Skeletal muscle tissue (tissue), 4 donors: ENCODE data around the gene PSMC4. TPM values are rescaled to one million over a fixed set of nuclear protein-coding genes. Genes with fewer than 3 reads are reported as not detected.
A peak's percentile ranks its signal among the peaks of the same experiment; 100 is the strongest.

Experiments
- H3K27ac ChIP-seq: one replicate; pipeline ENCODE4 v1.7.0; 2013; ENCODE audit warnings: mild to moderate bottlenecking, low read depth, low read length, inconsistent platforms
- H3K27me3 ChIP-seq, 3 donors: one replicate each; pipeline ENCODE4 v1.7.0; 2013; ENCODE audit warnings: low read length in 3 of 3; ENCODE audit not compliant: control insufficient read depth in 3 of 3, insufficient read depth in 3 of 3
- H3K36me3 ChIP-seq, 3 donors: one replicate each; pipeline ENCODE4 v1.7.0; 2013; ENCODE audit warnings: low read length in 3 of 3; ENCODE audit not compliant: control insufficient read depth in 3 of 3, insufficient read depth in 3 of 3
- H3K4me1 ChIP-seq, 3 donors: one replicate each; pipeline ENCODE4 v1.7.0; 2013; ENCODE audit warnings: low read length in 3 of 3, mild to moderate bottlenecking in 3 of 3; ENCODE audit not compliant: control insufficient read depth in 3 of 3, insufficient read depth in 3 of 3
- H3K4me3 ChIP-seq, 3 donors: one replicate each; pipeline ENCODE4 v1.7.0; 2013; ENCODE audit warnings: low read length in 3 of 3
- H3K9ac ChIP-seq, 3 donors: one replicate each; pipeline ENCODE4 v1.7.0; 2013; ENCODE audit warnings: low read length in 3 of 3, mild to moderate bottlenecking in 3 of 3, moderate library complexity in 2 of 3, low read depth in 1 of 3
- H3K9me3 ChIP-seq, 3 donors: one replicate each; pipeline ENCODE4 v1.7.0; 2013; ENCODE audit warnings: low read length in 3 of 3; ENCODE audit not compliant: control insufficient read depth in 3 of 3
- total RNA-seq: library from RNA; depleted of rRNA; stranded (reverse); fragments of >200 nt; gene quantifications from one replicate; pipeline ENCODE4 v1.2.3, GENCODE V29; 2014
- donor health status: Osteomylitis.

PSMC4 gene
- total RNA-seq, 1 donor from 2014 or later = 37.6 TPM

DNA sequence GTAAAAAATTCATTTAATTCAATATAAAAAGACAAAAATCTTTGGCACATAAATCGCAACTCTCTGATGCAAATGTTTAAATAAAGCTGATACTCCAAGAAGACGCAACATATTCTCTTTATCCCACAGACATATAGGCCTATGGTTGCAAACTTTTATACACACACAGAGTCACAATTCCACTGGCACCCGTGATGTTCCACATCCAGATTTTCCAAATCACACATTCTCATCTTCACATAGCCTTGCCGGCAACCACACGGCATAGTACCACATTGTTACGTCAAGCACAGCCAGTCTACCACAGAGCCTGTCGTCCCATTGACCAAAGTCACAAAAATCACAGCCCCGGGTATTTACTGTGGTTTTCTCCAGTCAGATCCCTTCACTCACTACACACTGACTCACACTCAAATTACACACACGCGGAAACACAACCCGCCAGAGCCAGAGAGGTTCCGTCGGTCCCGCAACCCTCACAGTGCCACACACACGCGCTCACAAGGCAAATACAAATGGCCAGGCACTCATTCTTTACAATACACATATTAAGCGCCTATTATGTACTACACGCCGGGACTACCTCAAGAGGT lies 25.3 kb downstream of the PSMC4 start:
- Histone ChIP-seq H3K4me1 (peaks cover 9 to 19% (median 16%) of the 10 kb centered on the region in 3 donors), H3K4me3 (peak overlapping the region; percentile 81 to 97 (median 92)), H3K27me3 (no peaks in the 10 kb centered on the region), H3K27ac (peak overlapping the region; percentile 78), H3K9ac (peak overlapping the region; percentile 91 to 98 (median 98)), H3K9me3 (no peaks in the 10 kb centered on the region), H3K36me3 (peaks cover 0 to 11% (median 2%) of the 10 kb centered on the region in 3 donors)

DNA sequence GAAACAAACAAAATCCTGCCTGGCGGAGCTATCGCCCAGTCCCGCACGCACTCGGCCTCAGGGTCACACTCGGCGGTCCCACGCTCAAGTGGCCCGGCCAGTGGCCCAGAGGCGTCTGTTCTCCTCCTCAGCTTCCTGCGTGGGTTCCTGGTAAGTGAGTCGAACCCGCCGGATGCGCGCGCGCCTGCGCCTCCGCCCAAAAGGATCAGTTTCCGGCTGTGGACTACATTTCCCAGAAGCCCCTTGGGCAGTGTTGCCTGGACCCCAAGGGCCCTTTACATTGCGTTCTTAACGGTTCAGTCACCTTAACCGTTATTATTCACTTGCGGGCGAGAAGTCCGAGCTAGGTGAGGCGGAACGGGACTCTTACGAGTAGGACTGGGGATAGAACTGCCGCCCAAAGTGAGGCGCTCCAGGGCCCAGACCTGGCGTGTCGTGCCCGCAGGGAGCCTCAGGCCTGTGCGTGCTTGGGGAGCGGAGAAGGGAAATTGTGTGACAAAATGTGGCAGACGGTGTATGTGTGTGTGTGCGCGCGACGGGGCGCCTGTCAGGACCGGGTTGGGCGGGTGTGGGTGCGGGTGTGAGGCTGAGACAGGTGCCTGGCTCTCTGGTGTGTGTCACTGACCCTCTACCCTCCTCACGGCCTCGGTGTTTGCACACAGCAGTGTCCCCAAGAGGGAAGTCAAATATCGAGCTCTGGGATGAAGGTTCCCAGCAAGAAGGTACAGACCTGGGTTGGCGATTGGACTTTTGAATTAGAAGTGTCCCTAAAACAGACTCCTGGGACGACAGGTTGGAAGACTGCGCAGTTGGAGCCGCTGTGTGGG lies 26.1 kb downstream of the PSMC4 start, which contains the start of gene ZNF546:
Gene ZNF546, plus strand, starts transcription at position 250 of the 827 bp plus-strand sequence. CDS start 1,267 bp downstream, outside the sequence.
- peaks cover 9 to 19% (median 16%) of the 10 kb centered on the region in 3 donors for H3K4me1 ChIP-seq
- peak within 1 kb of the TSS; percentile 78 for H3K27ac ChIP-seq
- H3K9ac ChIP-seq = peak within 1 kb of the TSS; percentile 91 to 98 (median 98)
- no peaks in the 10 kb centered on the region for H3K9me3 ChIP-seq
- H3K27me3 ChIP-seq = no peaks in the 10 kb centered on the region
- peak within 1 kb of the TSS; percentile 81 to 97 (median 92) for H3K4me3 ChIP-seq
- peaks cover 0 to 8% (median 2%) of the 10 kb centered on the region in 3 donors for H3K36me3 ChIP-seq

DNA sequence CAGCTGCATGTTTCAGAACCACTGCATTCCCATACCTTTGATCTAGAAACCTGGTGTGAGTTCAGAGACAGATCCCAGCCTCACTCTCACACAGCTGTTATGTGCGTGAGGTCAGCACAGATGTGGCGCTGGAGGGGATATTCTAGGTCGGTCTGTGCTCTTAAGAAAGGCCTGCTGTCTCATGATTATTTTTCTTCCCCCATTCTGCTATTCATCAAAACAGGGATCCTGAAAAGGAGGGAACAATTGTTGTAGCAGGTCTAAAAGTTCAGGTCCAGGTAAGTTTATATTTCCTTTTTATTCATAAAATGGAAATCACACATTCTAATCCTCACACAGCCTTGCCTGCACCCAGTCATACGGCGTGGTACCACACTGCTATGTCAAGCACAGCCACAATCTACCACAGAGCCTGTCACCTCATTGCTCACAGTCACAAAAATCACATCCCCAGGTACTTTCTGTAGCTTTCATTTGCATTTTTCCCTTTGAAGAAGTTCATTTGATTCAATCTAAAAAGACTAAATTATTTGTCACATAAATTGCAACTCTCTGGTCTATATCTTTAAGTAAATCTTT lies 26.8 kb downstream of the PSMC4 start:
- H3K9me3 ChIP-seq = no peaks in the 10 kb centered on the region
- H3K4me1 ChIP-seq = peaks cover 9 to 19% (median 16%) of the 10 kb centered on the region in 3 donors
- peak overlapping the region; percentile 91 to 98 (median 98) for H3K9ac ChIP-seq
- peaks cover 0 to 8% (median 2%) of the 10 kb centered on the region in 3 donors for H3K36me3 ChIP-seq
- peak overlapping the region; percentile 78 for H3K27ac ChIP-seq
- H3K27me3 ChIP-seq = no peaks in the 10 kb centered on the region
- H3K4me3 ChIP-seq = peak overlapping the region; percentile 81 to 97 (median 92)

DNA sequence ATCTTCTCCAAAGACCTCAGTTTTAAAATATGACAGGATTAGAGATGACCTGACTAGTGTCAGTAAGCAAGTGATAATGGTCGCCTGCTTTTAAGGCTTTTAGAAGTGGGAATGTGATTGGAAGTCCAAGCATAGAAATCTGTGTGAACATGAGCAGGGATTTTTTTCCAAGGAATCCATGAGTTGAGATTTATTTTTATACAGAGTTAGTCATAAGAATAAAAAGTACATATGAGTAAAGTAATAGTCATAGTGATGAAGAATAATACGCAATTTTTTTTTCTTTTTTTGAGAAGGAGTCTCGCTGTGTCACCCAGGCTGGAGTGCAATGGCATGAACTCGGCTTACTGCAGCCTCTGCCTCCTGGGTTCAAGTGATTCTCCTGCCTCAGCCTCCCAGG lies 27.5 kb downstream of the PSMC4 start:
- Histone ChIP-seq H3K9ac (no peak overlapping the region), H3K9me3 (no peaks in the 10 kb centered on the region), H3K36me3 (peaks cover 0 to 8% (median 2%) of the 10 kb centered on the region in 3 donors), H3K27ac (no peak overlapping the region), H3K27me3 (no peaks in the 10 kb centered on the region), H3K4me3 (no peak overlapping the region), H3K4me1 (peaks cover 9 to 19% (median 16%) of the 10 kb centered on the region in 3 donors)

DNA sequence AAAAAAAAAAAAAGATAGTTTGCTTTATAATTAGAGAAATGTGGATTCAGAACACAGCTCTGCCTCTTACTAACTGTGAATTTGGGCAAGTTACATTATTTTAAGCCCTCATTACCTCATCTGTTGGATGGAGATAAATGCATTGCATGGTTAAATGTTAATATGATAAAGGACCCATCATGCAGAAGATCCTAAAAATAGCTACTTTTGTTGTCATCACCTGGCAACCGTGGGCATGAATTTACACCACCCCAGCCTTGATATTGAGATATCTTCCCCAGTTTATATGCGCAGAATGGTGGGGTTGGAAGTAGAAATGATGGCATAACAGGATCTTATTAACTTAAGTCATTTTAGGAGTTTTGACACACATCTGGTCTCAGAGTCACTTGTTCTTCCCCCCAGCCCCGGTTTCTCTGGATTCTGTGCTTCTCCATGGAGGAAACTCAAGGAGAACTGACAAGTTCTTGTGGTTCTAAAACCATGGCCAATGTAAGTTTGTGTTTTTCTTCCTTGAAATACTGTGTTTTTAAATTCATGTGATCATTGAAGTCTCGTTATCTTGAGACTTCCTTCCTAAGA lies 34.8 kb downstream of the PSMC4 start:
- H3K9me3 ChIP-seq = no peaks in the 10 kb centered on the region
- no peaks in the 10 kb centered on the region for H3K27me3 ChIP-seq
- H3K4me1 ChIP-seq = peaks cover 0 to 3% (median 0%) of the 10 kb centered on the region in 3 donors
- H3K36me3 ChIP-seq = peaks cover 23 to 45% (median 39%) of the 10 kb centered on the region in 3 donors
- H3K27ac ChIP-seq = no peak overlapping the region
- H3K4me3 ChIP-seq = no peak overlapping the region
- no peak overlapping the region for H3K9ac ChIP-seq

DNA sequence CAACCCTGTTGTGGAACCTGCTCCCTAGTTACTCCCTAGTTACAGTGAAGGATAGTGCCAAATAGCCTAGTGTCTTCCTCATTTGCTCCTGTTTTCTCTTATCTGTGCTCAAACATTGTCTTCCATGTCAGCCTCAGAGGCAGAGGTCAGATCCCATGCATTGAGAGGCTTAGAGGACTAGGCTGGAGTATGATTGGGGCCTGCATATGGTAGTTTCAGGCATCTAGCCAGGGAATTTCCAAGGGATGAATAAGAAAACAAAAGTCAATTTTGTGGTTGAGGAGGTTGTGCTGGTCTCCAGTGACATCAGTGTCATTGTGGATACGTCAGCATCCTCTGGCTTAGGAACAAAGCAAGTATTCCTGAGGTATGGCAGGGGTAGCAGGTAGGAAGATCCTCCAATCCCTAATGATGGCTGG lies 35.3 kb downstream of the PSMC4 start:
- no peaks in the 10 kb centered on the region for H3K27me3 ChIP-seq
- no peaks in the 10 kb centered on the region for H3K9me3 ChIP-seq
- peaks cover 23 to 41% (median 41%) of the 10 kb centered on the region in 3 donors for H3K36me3 ChIP-seq
- H3K27ac ChIP-seq = no peak overlapping the region
- peaks cover 0 to 3% (median 0%) of the 10 kb centered on the region in 3 donors for H3K4me1 ChIP-seq
- no peak overlapping the region for H3K4me3 ChIP-seq
- H3K9ac ChIP-seq = no peak overlapping the region

DNA sequence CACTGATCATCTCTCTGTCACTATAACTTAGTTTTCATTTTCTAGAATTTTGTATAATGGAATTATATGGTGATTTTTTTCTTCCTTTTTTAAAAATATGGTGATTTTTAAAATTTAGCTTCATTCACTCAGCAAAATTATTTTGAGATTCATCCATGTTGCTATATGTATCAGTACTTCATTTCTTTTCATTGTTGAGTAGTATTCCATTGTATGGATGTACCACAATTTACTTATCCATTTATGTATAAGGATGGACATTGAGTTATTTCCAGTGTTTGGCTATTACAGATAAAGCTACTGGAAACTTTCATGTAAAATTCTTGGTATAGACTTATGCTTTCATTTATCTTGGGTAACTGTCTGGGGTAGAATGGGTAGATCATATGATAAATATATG lies 38.7 kb downstream of the PSMC4 start:
- Histone ChIP-seq H3K27ac (no peak overlapping the region), H3K36me3 (peaks cover 38 to 67% (median 58%) of the 10 kb centered on the region in 3 donors), H3K27me3 (no peaks in the 10 kb centered on the region), H3K9ac (no peak overlapping the region), H3K9me3 (peaks cover 0 to 12% (median 11%) of the 10 kb centered on the region in 3 donors), H3K4me3 (no peak overlapping the region), H3K4me1 (peaks cover 0 to 3% (median 0%) of the 10 kb centered on the region in 3 donors)

DNA sequence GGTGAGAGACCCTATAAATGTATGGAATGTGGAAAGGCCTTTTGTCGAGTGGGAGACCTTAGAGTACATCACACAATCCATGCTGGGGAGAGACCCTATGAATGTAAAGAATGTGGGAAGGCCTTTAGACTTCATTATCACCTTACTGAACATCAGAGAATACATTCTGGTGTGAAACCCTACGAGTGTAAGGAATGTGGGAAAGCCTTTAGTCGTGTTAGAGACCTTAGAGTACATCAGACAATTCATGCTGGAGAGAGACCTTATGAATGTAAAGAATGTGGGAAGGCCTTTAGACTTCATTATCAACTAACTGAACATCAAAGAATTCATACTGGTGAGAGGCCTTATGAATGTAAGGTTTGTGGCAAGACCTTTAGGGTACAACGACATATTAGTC lies 43.0 kb downstream of the PSMC4 start:
- Histone ChIP-seq H3K4me3 (peak overlapping the region in 1 of 3 donors; percentile 33), H3K9me3 (peaks cover 7 to 25% (median 19%) of the 10 kb centered on the region in 3 donors), H3K27ac (no peak overlapping the region), H3K36me3 (peaks cover 23 to 44% (median 38%) of the 10 kb centered on the region in 3 donors), H3K9ac (no peak overlapping the region), H3K4me1 (no peaks in the 10 kb centered on the region), H3K27me3 (no peaks in the 10 kb centered on the region)

DNA sequence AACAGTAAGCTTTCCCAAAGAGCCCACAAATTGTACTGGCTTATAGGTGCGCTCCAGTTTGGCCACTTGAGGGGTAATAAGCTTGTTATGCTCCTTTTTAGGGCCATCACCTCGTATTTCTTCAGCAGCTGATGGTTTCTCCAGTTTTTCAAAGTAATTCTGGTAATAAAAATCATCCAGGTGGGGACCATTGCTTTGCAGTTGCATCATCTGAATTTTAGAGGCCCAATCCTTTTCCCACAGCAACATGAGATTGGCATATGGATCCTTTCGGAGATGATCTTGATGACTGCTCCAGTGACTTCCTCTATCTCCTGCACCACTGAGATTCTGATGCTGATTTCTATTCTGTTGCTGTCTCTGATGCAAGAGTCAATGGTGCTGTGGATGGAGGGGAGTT lies 53.0 kb downstream of the PSMC4 start:
- Histone ChIP-seq H3K27me3 (no peaks in the 10 kb centered on the region), H3K4me1 (no peaks in the 10 kb centered on the region), H3K36me3 (no peaks in the 10 kb centered on the region), H3K9me3 (peaks cover 16 to 42% (median 17%) of the 10 kb centered on the region in 3 donors), H3K27ac (no peak overlapping the region), H3K9ac (no peak overlapping the region), H3K4me3 (peak overlapping the region in 1 of 3 donors; percentile 26)
